HG02642 (cell line): ENCODE measurements around the gene PRKCA.

Experiments used
- ATAC-seq: cut with Tn5 transposase; IDR thresholded peaks from one replicate; pipeline ENCODE4 v1.9.1; 2021; ENCODE audit warnings: mild to moderate bottlenecking; ENCODE audit not compliant: unreplicated experiment, poor library complexity

PRKCA gene

DNA sequence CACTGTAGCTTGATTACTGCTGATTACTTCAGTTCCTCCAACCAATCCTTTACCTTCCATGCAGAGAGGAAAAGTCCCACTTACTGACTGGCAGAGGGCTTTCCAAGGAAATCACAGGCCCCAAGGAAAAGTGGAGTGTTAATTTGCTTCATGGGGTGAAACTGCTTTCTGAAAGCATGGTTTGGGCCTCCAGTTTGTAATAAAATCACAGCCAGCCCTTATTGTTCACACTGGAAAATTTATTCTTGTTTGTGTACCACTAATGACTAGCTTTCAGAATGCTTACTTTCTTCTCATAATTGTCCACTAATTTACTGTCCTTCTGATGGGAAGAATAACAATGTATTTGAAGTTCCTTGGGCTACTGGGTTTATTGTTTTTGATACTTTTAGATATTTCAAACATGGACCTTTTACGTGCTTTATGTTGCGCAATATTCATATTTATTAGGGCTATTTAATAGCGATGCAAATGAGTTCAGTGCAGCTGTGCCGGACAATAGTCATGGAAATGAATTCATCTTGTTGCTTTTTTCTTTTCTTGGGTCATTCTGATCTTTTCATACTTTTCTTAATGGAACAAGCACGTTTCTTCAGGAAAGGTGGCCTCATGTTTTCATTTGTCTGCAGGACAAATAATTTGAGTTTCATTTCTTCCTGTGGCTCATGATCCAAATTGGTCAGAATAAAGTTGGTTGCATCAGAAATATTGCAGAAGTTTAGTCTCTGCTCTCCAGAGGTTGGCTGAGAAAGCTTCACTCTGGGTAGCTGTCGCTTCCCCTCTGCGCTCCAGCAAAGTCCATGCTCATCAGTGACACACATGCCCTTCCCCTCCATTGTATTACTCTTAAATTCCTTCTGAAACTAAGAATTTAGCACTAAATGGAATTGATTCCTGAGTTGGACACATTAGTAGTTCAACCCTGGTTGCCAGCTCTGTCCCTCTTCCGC is 128.7 kb downstream of the PRKCA start:
- no peak for ATAC-seq

DNA sequence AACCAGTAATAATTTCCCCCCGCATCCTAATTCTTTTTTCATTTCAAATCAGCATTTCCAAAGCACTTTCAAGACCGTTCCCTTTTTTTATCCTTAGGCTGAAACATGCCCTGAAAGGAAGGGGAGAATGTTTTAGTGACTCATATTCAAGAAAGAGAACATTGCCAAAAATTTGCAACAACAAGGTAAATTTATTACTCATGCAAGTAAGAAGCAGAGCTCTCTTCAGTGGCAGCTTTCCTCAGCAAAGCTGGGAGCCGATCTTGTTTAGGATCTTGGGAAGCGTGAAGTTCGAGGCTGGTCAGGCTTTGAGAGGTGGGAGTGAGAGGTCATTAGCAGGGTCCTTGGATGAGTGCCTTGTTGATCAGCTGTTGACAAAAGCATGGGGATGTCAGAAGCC is 129.5 kb downstream of the PRKCA start:
- no peak for ATAC-seq

DNA sequence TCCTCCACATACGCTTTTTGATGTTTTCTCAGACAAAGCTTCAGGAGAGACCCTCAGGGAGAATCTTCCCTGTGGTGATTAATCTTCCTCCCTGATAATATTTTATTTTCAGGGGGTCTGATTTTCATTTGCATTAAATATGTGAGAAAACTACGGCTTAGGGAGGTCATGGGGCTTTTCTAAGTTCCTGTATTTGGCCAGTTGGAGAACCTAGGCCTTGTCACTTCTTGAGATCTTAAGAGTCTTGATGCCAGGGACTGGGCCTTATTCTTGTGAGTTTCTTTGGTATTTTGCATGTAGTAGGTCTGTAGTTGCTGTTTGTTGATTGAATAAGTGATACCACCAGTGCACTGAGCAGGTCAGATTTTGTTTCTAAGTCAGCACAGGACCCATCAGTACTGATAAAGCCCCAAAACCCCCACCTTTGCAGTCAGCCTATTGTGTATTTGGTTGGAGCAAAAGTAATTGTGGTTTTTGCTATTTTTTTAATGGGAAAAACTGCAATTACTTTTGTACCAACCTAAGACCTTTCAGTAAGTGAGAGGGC is 130.1 kb downstream of the PRKCA start:
- no peak for ATAC-seq

DNA sequence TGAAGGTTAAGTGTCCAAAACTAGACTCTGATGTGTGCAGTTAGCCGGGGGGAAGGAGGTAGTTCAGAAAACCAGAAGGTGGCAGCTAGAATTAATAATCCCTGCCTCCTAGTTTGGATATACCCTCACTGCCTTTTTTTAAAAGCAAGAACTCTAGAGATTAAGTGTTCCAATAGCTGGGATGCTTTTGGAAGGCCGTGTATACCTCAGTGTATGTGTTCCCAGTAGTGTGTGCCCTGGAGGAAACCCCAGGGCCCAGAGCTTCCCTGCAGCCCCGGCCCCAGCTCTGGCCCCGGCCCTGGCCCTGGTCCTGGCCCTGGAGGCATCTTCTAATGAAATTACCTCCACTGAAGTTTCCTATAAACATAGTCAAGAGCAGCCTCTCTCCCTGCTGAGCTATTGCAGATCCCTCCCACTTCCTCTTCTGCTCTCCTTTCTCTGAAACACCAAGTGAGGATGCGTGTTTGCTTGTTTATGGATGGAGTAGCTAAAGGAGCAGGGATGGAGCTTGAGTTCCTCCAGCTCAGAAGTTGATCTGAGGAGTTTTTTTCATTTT is 130.7 kb downstream of the PRKCA start:
- no peak for ATAC-seq

DNA sequence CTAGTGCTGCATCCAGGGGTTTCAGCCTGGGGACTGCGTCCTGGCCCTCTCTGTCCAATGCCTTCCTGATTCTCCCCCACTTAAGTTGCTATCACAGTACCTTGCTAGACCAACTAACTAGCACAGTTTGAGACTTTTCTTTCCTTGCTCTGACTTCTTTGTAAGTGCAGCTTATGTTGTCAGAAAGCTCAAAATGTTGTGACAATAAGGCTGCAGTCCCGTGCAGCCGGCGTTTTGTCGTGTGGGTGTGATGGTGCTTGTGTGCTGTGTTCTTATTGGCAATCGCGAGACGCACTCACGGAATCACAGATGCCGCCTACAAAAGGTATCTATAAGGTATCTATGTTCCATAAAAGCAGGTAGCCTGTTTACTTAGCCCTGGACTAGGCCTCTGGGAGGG is 132.8 kb downstream of the PRKCA start:
- no peak for ATAC-seq

DNA sequence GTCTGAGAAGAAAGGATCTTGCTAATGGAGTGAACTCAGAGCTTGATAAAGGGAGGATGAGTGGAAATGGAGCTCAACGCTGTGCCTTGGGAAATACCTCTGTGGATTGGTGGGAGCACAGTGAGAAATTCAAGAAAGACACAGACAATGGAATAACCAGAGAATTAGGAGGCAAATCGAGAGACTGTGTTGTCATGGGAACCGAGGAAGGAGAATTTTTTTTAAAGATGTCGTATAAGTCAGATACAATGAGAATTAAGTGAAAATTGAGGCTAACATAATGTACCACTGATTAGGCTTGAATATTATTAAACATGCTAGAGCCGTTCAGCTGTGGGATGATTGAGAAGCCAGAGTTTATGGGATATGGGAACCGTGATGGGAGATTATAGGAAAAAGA is 134.2 kb downstream of the PRKCA start:
- ATAC-seq: no peak

DNA sequence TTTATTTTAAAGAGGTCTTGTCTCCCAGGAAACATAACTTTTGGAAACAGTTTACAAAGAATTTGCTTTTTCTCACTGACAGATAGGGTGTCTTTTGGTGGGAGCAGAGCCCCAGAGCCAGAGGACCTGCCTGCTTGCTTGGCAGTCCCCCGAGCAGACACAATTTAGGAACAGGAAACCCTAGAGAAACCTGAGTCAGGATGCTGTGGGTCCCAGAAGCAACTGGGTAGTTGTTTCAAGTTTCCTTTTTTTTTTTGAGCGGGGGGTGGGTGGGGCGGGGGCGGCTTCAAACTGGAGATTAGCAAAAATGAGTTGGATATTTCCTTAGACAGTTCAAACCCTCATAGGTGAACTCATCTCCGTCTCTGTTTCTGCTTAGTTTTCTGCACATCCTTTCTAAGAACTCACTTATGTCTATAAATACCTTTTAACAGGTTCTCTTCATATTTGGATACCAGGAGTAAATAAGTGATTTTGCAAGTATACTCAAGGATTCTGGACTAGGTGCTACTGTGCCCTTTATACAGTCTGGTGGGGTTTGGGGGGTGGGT is 135.1 kb downstream of the PRKCA start:
- ATAC-seq: no peak

DNA sequence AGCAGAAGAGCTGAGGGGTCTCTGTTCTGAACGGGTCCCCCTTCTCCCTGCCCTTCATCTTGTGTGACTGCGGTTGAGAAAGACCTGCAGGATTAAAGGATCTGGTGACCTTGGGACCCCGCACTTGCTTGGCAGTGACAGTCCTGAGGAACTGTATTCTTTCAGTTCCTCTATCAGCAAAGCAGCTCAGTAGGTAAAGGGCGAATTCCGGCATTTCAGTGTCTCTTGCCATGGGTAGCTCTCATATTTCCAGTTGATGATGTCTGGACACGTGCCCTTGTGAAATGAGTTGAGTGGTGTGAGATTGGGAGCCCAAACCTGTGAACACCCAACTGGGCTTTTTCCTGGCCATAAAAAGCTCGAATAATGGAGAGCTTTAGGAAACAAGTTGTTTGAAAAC is 135.7 kb downstream of the PRKCA start:
- no peak for ATAC-seq

DNA sequence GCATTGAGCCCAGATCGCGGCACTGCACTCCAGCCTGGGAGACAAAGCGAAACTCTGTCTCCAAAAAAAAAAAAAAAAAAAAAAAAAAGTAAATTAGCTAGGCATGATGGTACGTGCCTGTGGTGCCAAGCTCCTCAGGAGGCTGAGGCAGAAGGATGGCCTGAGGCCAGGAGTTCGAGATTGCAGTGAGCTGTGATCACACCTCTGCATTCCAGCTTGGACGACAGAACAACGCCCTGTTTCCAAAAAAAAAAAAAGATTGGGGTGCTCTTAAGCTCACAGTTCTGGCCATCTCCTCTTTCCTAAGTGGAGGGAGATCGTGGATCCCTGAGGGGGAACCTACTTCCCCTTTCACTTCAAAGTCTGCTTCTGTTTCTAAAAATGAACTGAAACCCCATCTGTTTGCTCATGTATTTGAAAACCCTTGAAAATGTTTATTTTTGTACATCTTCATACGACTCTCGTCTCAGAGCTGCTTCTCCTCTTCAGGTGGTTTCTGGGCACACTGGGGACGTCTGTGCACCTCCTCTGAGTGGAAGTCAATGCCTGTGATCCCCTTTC is 138.8 kb downstream of the PRKCA start:
- peak; percentile 75 for ATAC-seq

DNA sequence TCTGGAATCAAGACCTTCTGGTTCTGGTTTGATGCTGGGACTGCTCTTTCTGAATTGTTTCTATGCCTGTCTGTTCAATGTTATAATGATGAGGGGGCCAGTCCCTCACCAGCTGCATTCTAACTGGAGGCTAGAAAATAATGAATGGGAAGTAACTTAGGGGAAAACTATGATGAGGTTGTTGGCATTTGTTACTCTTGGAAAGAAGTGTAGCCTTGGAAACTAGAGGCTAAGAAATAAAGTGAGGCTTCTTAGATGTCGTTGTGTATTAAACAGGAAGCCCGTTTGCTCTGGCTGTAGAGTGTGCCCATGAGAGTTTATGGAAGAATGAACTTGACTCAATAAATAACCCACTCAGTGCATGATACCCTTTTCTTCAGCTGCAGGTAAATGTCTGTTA is 140.8 kb downstream of the PRKCA start:
- no peak for ATAC-seq

DNA sequence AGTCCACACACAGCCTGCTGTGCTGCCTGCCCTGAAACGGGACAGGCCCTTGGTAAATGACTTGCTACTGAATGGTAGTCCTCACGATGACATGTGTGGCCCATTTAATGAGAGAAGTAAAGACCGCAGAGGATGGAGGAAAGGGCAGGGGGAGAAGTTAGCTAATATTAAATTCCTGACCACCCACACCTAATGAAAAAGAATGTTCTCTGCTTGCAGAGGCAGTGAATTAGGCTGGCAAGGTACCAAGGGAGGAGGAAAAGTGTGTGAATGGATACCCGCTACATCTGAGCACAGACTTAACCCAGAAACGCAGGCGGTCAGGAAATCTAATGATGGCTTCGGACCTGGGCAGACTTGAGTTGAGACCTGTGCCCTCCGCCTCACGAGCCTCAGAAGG is 141.2 kb downstream of the PRKCA start:
- ATAC-seq: no peak

DNA sequence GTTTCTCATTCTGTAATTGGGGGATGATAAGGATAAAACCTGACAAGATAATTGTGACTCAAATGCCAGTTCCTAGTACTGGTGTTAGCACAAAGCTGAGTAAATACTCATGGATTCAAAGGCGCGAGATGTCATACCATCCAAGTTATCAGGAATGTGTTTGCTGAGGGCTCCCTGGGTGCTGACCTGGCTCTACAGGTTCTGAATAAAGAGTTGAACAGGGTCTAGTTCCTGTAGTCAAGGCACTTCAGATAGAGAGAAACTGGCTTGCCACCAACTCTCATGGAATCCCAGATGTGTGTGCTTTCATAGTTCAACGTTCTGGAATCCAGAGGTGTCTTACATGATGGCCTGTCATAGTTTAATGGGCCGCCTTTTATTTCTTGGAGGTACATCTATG is 141.6 kb downstream of the PRKCA start:
- ATAC-seq: no peak

DNA sequence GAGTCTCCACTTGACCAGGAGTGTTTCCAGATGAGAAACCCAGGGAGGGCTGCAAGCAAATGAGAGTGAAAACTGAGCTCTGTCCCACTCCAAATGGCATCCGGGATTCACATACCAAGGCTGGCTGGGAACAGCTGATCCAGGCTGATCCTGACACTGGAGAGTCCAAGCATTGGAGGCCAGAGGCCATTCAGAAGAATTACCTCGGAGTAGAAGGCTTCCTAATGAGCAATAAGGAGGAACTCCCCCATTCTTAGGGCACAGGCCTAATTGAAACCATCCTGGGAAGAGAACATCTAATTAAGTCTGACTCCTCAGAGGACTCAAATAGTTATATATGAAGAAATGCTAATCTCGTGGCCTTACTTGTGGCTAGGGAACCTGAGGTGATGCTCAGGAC is 142.8 kb downstream of the PRKCA start:
- ATAC-seq: no peak

DNA sequence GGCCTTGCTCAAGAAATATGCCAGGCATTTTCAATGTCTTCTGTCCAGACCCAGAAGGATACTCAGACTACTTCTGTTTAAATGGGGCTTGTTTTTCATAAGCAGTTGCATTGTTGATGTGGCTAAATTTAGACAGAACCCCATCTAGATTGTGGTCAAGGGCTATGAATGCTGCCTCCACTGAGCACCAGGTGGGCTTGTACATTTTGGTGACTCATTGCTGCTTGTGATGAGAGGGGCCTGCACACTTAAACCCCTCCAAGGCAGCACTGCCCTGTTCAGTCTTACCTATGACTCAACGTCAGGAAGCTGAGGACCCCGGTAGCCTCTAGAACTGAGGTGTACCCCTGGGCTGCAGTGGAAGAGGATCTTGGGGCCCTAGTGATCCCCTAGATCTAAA is 144.0 kb downstream of the PRKCA start:
- no peak for ATAC-seq

DNA sequence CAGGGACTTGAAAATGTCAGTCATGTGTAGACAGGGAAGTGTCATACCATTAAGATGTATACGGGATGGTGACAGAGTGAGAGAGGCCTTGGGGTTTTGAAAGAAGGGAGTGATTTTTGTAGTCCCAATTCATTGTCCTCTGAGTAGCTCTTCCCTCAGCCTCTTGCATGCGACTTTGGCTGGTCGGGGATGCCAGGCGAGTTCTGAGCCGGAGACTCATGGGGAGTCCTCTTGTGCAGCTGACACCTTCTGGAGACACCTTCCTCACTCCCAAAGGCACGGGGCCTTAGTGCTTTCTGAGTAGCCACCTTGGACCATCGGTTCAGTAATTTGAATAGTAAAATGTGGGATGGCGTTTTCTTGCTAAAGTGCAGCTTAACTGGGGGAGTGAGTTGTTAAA is 144.7 kb downstream of the PRKCA start:
- ATAC-seq: no peak

DNA sequence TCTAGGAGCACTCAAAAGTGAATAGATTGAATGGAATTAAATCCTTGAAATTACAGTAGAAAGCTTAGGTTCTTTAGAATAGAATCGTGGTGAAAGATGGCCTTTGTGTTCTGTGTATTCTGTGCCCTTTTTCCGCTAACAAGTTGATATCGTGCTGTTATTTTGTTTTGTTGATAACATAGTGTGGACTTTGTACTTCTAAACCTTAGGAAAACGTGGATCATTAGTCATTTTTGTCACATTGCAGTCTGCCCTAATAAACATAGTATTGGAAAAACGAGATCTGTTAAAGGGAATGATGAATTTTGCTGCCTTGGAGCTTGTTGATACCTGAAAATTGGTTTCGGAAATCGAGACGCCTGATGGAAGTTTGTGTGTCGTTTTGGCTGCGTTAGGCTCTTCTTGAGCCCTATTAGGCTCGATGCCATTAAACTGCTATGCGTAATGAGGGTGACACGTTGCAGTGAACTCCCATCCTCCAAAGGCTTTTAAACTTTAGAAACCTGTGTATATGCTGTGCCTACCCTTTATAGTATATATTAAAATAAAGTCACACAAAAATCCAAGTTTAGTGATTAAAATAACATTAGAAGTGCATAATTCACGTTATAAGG is 145.7 kb downstream of the PRKCA start:
- ATAC-seq: no peak

DNA sequence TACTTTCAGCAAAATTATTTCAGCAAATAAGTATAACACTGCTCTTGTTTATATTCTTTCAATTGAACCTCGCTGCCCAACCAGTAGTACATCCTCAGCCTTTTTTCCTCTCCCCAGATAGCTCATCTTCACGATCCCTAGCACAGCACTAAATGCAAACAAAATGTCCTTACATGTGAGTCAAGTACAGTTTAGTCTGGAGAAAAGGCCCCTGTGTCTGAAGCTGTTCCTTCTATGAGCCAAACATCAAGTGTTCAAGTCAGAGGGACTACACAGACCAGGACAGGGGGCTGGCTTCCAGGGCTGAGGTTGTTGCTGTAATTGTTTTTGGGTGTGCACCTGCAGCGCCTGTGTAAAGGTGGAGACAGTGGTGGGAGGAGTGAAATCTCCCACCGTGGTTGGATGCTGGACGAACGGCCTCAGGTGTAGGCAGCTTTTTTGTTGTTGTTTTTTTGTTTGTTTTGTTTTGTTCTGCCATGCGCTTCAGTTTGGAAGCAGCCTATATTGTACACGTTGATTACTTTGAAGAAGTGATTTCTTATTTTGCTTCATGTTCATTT is 147.1 kb downstream of the PRKCA start:
- ATAC-seq: no peak

DNA sequence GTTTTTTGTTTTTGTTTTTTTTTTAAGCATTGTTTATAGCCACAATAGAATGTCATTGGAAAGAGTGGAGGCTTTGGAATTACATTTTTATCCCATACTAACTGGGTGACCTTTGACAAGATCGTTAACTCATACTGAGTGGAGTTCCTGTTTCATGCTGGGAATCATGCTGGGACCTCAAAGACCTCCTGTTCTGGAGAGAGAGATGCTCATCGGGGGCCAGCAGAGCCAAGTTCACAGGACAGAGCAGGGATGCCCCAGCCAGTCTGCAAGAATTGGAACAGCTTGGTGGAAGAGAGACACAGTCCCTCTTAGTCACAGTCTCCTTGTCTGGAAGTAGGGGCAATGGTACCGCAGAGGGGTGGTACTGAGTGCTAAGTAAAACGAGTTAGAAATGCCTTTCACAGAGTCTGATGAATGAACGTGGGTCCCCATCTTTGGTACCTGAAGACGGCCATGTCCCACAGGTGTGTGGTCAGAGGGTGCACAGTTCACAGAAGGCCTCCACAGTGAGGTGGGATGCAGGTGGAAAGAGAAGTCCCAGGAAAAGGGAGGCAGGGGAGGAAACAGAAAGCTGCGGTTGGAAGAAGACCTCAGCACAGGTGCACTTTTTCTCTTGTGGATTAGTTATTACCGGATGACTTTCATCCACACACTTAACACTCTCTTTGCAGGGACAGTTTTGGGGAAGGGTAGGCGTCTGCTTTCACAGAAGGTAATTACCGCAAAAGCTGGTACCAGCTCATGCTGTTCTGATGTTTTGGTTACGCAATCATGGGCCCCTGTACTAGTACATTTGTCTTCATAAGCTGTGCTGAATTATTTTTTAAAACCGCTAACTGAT is 147.8 kb downstream of the PRKCA start:
- ATAC-seq: no peak

DNA sequence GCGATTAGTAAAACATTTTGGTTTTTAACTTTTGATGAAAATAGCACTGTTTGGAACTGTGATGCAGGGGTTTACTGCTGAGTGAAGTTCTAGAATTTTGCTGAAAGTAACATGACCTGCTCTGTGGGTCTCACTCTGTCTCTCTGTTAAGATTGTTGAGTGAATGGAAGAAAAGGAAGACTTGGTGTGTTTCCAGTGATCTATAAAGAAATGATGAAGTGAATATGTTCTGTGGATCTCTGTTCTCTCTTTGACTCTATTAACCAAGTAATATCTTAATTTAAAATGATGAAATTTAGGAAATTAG is 148.4 kb downstream of the PRKCA start:
- no peak for ATAC-seq
